ENCODE measurements around the gene ABL2. TPM values are rescaled to one million over a fixed set of nuclear protein-coding genes. Genes with fewer than 3 reads are reported as not detected.
A peak's percentile ranks its signal among the peaks of the same experiment; 100 is the strongest.

ABL2 gene
- total RNA-seq, 1 donor from 2014 or later, result 22.9 TPM

- TF ChIP-seq, protein P1, sequence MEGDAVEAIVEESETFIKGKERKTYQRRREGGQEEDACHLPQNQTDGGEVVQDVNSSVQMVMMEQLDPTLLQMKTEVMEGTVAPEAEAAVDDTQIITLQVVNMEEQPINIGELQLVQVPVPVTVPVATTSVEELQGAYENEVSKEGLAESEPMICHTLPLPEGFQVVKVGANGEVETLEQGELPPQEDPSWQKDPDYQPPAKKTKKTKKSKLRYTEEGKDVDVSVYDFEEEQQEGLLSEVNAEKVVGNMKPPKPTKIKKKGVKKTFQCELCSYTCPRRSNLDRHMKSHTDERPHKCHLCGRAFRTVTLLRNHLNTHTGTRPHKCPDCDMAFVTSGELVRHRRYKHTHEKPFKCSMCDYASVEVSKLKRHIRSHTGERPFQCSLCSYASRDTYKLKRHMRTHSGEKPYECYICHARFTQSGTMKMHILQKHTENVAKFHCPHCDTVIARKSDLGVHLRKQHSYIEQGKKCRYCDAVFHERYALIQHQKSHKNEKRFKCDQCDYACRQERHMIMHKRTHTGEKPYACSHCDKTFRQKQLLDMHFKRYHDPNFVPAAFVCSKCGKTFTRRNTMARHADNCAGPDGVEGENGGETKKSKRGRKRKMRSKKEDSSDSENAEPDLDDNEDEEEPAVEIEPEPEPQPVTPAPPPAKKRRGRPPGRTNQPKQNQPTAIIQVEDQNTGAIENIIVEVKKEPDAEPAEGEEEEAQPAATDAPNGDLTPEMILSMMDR (conservative IDR thresholded peaks at IDR 0.05), result no peak
- Mint-ChIP-seq H3K27ac (ENCODE audit: unreplicated experiment) (no peak overlapping the region), H3K9me3 (no peaks in the 10 kb centered on the region), H3K4me1 (no peaks in the 10 kb centered on the region), H3K36me3 (ENCODE audit: low read depth) (peaks cover 16% of the 10 kb centered on the region), H3K4me3 (no peak overlapping the region), H3K27me3 (ENCODE audit: low read depth) (no peaks in the 10 kb centered on the region)
- DNase-seq (ENCODE audit: low read depth, low spot score), result no peak
Measured at GRCh38 chr1:179119513-179119912, 110.0 kb downstream of the ABL2 start.

DNA sequence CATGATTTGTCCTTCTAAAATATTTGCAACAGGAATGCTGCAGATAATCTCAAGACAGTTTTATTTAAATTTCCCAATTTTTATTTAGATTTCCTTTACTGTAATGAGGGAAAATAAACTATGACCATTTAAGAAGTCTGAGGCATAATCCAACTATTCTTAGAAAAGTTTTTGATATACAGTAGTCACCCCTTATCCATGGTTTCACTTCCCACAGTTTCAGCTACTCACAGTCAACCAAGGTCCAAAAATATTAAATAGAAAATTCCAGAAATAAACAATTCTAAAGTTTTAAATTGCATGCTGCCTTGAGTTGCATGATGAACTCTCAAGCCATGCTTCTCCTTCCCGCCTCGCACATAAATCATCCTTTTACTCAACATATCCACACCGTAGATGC lies 114.3 kb downstream of the ABL2 start:
- no peak for DNase-seq (ENCODE audit: low read depth, low spot score)
- no peak overlapping the region for H3K4me3 Mint-ChIP-seq
- no peaks in the 10 kb centered on the region for H3K27me3 Mint-ChIP-seq (ENCODE audit: low read depth)
- peaks cover 17% of the 10 kb centered on the region for H3K36me3 Mint-ChIP-seq (ENCODE audit: low read depth)
- H3K9me3 Mint-ChIP-seq, result no peaks in the 10 kb centered on the region
- H3K27ac Mint-ChIP-seq (ENCODE audit: unreplicated experiment), result no peak overlapping the region
- H3K4me1 Mint-ChIP-seq, result no peaks in the 10 kb centered on the region
- TF ChIP-seq, protein P1 (conservative IDR thresholded peaks at IDR 0.05), result no peak

GRCh38 chr1:179108644-179109043 lies 120.8 kb downstream of the ABL2 start:
- Mint-ChIP-seq H3K9me3 (no peaks in the 10 kb centered on the region), H3K4me3 (no peak overlapping the region), H3K36me3 (ENCODE audit: low read depth) (peaks cover 16% of the 10 kb centered on the region), H3K27me3 (ENCODE audit: low read depth) (no peaks in the 10 kb centered on the region), H3K4me1 (peaks cover 3% of the 10 kb centered on the region), H3K27ac (ENCODE audit: unreplicated experiment) (no peak overlapping the region)
- TF ChIP-seq, protein P1 (conservative IDR thresholded peaks at IDR 0.05), result no peak
- no peak for DNase-seq (ENCODE audit: low read depth, low spot score)

- TF ChIP-seq, protein P1 (conservative IDR thresholded peaks at IDR 0.05), result no peak
- Mint-ChIP-seq H3K9me3 (no peaks in the 10 kb centered on the region), H3K27ac (ENCODE audit: unreplicated experiment) (no peak overlapping the region), H3K36me3 (ENCODE audit: low read depth) (peaks cover 16% of the 10 kb centered on the region), H3K27me3 (ENCODE audit: low read depth) (no peaks in the 10 kb centered on the region), H3K4me1 (peaks cover 6% of the 10 kb centered on the region), H3K4me3 (no peak overlapping the region)
- DNase-seq (ENCODE audit: low read depth, low spot score), result no peak
Measured at GRCh38 chr1:179107706-179108629, 121.5 kb downstream of the ABL2 start.

- H3K4me1 Mint-ChIP-seq, result peaks cover 8% of the 10 kb centered on the region
- H3K36me3 Mint-ChIP-seq (ENCODE audit: low read depth), result peaks cover 18% of the 10 kb centered on the region
- no peak for DNase-seq (ENCODE audit: low read depth, low spot score)
- H3K4me3 Mint-ChIP-seq, result no peak overlapping the region
- TF ChIP-seq, protein P1 (conservative IDR thresholded peaks at IDR 0.05), result peak; percentile 67
- H3K27ac Mint-ChIP-seq (ENCODE audit: unreplicated experiment), result no peak overlapping the region
- H3K9me3 Mint-ChIP-seq, result no peaks in the 10 kb centered on the region
- H3K27me3 Mint-ChIP-seq (ENCODE audit: low read depth), result no peaks in the 10 kb centered on the region
Measured at GRCh38 chr1:179105393-179105792, 124.1 kb downstream of the ABL2 start.
